ENCODE results near the gene PTPRU. TPM values are rescaled to one million over a fixed set of nuclear protein-coding genes. Genes with fewer than 3 reads are reported as not detected.

PTPRU gene
- total and polyA plus RNA-seq, 2 of the 8 experiments (the other 6 are each of a cell fraction or from before 2014, with no cell fraction given), result 33.8 to 41.8 TPM

- TF ChIP-seq CHD7 (IDR thresholded peaks at IDR 0.05; ENCODE audit: insufficient replicate concordance, low read length) (no peak), SIRT6 (IDR thresholded peaks at IDR 0.05; ENCODE audit: low read length) (no peak)
These were observed 48.7 kb downstream of the PTPRU start (continued) for GRCh38 chr1:29284961-29285560.

Data from H1 (cell line).